ENCODE data around the gene DACH1.

- TF ChIP-seq CTCF (IDR thresholded peaks at IDR 0.05; ENCODE audit: poor library complexity), result no peak
- TF ChIP-seq EZH2phosphoT487 (IDR thresholded peaks at IDR 0.05; ENCODE audit: low read depth, severe bottlenecking, unreplicated experiment), result no peak
These were observed 114.1 kb downstream of the DACH1 start for GRCh38 chr13:71752775-71753513.

Measured in hepatocyte (in vitro differentiated cells).